Measurements from ENCODE around the gene MAGED4B.
"Not testable (repeated sequence)": the region's sequence is repeated elsewhere in the genome, so short reads cannot be mapped to it uniquely, and the experiment has no call there.

Gene MAGED4B, protein sequence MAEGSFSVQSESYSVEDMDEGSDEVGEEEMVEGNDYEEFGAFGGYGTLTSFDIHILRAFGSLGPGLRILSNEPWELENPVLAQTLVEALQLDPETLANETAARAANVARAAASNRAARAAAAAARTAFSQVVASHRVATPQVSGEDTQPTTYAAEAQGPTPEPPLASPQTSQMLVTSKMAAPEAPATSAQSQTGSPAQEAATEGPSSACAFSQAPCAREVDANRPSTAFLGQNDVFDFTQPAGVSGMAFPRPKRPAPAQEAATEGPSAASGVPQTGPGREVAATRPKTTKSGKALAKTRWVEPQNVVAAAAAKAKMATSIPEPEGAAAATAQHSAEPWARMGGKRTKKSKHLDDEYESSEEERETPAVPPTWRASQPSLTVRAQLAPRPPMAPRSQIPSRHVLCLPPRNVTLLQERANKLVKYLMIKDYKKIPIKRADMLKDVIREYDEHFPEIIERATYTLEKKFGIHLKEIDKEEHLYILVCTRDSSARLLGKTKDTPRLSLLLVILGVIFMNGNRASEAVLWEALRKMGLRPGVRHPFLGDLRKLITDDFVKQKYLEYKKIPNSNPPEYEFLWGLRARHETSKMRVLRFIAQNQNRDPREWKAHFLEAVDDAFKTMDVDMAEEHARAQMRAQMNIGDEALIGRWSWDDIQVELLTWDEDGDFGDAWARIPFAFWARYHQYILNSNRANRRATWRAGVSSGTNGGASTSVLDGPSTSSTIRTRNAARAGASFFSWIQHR

DNA sequence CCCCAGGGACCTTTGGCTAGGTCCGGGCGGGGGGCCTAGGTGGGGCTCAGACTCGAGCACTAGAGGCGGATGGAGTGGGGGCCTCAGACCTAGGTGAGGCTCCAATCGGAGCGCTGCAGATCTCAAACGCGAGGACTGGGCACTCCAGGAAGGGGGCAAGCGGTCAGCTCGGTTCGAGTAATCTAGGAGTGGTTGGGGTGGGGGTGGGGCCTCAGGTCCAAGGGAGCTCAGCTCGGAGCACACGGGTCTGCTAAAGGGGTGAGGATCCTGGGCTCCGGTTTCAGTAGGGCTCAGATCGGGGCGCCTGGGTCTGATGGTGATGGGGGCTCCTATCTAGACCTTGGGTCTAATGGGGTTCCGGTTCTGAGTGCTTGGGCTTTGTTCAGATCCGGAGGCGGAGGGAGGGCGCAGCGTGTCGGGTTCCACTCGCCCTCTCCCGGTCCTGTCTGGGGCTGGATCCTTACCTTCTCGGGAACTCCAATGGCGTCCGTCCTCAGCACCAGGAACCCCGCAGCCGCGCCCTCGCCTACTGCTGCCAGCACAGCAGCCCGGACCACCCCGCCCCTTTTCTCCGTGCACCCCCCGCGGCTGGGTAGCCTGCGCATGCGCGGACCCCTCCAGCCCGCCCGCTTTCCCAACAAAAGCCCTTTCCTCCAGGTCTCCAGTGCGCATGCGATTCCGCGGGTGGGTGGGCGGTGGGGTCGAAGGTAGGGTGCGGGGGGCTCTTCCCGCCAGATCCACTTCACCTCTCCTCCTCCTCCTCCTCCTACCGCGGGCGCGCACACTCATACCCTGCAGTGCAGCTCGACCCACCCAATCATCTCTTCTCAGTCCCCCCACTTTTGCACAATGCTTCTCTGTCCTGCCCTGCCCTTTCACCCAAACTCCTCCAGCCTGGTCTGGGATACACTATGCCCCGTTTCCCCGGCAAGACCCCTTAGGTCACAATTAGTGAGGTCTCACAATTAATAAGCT is at the start of gene MAGED4B:
Gene MAGED4B (minus strand): TSS at position 518 of the 975 bp plus-strand sequence. CDS start 1,011 bp downstream, outside the sequence.
- not testable (repeated sequence) for DNase-seq (ENCODE audit: low read depth in 4 of 4, low spot score in 1 of 4)

DNA sequence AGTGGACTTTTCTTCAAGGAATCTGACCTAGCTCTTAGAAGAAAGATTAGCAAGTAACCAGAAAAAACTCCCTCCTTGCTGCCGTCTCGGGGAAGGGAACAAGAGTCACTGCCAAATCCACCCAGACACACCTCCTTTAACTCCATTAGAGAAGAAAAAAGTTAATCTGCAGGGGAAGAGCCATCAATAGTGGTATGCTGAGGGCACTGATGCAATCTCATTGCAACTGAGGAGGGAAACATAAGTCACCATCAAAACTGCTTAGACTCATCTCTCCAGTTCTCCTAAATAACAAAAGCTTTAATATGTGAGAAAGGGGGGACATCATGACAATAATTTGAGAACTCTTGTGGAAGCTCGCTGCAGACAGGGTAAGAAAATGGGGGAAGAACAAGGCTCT is 49.3 kb upstream of the MAGED4B start:
- DNase-seq (ENCODE audit: low read depth in 4 of 4, low spot score in 1 of 4): no peak

DNA sequence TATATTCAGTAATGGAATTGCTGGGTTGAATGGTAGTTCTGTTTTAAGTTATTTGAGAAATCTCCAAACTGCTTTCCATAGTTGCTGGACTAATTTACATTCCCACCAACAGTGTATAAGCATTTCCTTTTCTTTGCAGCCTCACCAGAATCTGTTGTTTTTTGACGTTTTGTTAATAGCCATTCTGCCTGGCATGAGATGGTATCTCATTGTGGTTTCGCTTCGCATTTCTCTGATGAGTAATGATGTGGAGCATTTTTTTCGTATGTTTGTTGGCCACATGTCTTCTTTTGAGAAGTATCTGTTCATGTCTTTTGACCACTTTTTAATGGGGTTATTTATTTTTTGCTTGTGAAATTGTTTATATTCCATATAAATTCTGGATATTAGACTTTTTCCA is 13.6 kb upstream of the MAGED4B start:
- no peak for DNase-seq (ENCODE audit: low read depth in 4 of 4, low spot score in 1 of 4)

DNA sequence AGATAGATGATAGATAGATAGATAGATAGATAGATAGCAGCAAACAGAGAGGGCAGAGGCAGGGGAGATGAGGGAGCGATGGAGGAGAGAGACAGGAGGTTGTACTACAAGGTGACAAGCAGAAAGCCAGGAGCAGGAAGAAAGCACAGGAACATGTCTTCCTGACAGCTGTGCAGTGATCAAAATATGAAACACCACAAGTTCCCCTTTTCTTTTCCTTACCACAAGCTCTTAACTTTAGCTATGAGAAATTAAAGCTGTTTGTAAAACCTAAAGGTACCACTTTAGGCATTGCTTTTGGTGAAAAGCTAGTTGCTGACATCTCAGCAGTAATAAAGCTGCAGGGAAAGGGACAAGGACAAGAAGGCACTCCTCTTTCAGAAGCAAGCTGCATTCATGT is 9.1 kb upstream of the MAGED4B start:
- no peak for DNase-seq (ENCODE audit: low read depth in 4 of 4, low spot score in 1 of 4)

DNA sequence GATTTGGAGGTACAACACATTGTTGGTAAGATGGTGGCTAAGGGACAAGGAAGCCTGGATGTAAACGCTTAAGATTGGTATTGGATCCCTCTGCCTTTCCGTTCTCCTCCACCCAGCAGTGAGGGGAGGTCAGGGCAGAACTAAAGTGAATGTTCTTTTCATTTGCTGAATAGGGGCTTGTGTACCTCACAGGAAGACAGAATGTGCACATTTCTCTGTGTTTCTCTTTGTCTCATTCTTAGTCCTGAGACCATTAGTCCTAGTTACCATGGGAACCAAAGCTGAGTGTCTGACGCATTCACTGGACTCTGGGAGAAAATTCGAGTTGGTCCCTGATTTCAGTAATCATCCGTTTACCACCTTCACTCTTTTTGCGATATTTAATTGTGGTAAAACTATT is 26.7 kb downstream of the MAGED4B start:
- not testable (repeated sequence) for DNase-seq (ENCODE audit: low read depth in 4 of 4, low spot score in 1 of 4)

DNA sequence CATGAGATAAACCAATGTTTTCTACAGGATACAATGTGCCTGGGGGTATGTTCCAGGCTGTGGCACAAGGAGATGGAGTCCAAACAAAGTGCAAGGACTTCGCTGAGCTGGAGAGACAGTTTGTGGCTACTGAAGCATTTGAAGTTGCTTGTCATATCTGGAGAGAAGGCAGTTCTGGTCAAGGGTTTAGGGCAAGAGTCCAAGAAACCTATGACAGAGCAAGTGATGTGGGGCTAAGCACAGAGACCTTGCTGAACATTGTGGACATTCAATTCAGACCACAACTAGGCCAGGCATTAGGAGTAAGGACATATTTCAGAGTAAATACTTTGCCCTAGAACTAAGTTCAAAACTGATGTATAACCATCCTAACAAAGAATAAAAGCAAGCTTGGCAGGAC is 34.8 kb downstream of the MAGED4B start:
- no peak for DNase-seq (ENCODE audit: low read depth in 4 of 4, low spot score in 1 of 4)

DNA sequence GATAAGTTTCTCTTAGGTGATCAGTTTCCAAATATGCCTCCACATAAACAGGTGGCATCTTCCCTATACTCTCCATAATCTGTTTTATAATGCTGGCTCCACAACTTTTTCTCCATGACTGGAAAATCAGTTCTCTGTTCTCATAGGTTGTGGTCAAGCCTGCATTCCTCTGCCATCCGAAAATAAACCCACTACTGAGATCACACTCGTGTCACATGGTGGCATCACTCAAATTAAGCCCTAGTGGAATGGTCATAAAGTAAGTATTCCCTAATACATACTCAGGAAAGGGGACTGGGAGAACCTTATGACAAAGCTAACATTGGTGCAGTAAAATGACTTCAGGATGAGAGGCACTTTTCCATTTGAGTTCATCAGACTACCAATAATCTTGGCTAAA is 37.6 kb downstream of the MAGED4B start:
- DNase-seq (ENCODE audit: low read depth in 4 of 4, low spot score in 1 of 4): no peak

DNA sequence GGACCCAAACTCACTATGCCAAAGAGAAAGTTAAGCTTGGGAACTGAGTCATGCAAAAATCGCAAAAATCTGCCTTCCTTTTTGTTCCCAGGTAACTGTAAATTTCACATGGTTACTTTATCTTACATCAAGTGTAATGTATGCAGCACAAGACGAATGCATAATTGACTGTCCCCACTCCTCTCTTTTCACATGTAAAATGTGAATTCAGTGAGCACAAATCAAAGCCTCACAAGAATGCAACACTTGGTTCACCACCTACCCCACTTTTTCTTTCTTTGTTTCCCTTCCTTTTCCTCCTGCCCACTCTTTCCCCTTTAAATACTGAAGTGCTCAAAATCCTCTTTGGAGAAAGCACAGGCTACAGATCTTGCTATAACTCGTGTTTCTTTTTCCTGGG is 53.2 kb downstream of the MAGED4B start:
- no peak for DNase-seq (ENCODE audit: low read depth in 4 of 4, low spot score in 1 of 4)
